HCT116 (cell line): Measurements from ENCODE around the gene UMPS. TPM values are rescaled to one million over a fixed set of nuclear protein-coding genes. Genes with fewer than 3 reads are reported as not detected.

Source experiments
- ATAC-seq: fragments of 200-7000 bp; cut with Tn5 transposase; 2 replicates; pipeline ENCODE4 v1.9.1; 2020; ENCODE audit warnings: mild to moderate bottlenecking, moderate library complexity
- BruUV-seq: library from RNA; stranded (reverse); fragments of 400-500 nt; replicated peaks from 2 replicates; lab custom pipeline; 2021; lab: Mats Ljungman, UMichigan
- CTCF ChIA-PET: fragments of 300-600 bp; sonication (Branson Sonifier 250); formaldehyde crosslinking; loops from one replicate; lab custom pipeline; 2021; ENCODE audit warnings: antibody characterized with exemption; lab: Charles Lee
- POLR2A ChIA-PET: fragments of 300-600, 350-600 bp; sonication (Branson Sonifier 250); formaldehyde crosslinking; loops from one replicate; lab custom pipeline; 2021; ENCODE audit warnings: antibody characterized with exemption; lab: Charles Lee
- RAD21 ChIA-PET, 2 experiments: fragments of 300-600 bp; sonication (Branson Sonifier 250); formaldehyde crosslinking; loops; one replicate each; lab custom pipeline; 2023; ENCODE audit warnings: low total read pairs in 2 of 2; ENCODE audit not compliant: uncharacterized antibody in 2 of 2, unreplicated experiment in 2 of 2, low non-redundant PET in 1 of 2; lab: Charles Lee
- DNase-seq: peaks from one replicate; pipeline ENCODE4 v3.0.0-alpha.2; 2010; ENCODE audit warnings: low read depth, low spot score
- H2AFZ ChIP-seq: fragments of 200-600 bp; shearing (Covaris generic), sonication (generic); 2 replicates; pipeline ENCODE4 v1.6.1; 2017; ENCODE audit warnings: low read depth, mixed run types, mixed read lengths, antibody characterized with exemption, low read length; ENCODE audit not compliant: poor library complexity, severe bottlenecking
- H3K27ac ChIP-seq: 2 replicates; pipeline ENCODE4 v1.5.1; 2012; ENCODE audit warnings: low read depth, low read length
- H3K27me3 ChIP-seq: fragments of 200-600 bp; sonication (generic); 2 replicates; pipeline ENCODE4 v1.6.1; 2016; ENCODE audit warnings: mixed run types, low read length, mixed read lengths; ENCODE audit not compliant: insufficient read depth
- H3K36me3 ChIP-seq, 2 experiments: fragments of 200-500 bp in 1 of 2; fragments of 200-600 bp in 1 of 2; sonication (Bioruptor generic) in 1 of 2; sonication (generic) in 1 of 2; 2 replicates each; pipeline versions ENCODE4 v1.5.1 to v1.6.1; 2014 to 2016; ENCODE audit warnings: low read length in 2 of 2, inconsistent platforms in 1 of 2, mixed read lengths in 1 of 2, mixed run types in 1 of 2; ENCODE audit not compliant: insufficient read depth in 2 of 2, control insufficient read depth in 1 of 2
- H3K4me1 ChIP-seq, 2 experiments: fragments of 200-600 bp in 1 of 2; sonication (generic) in 1 of 2; 2 replicates each; pipeline versions ENCODE4 v1.5.1 to v1.6.1; 2012 to 2017; ENCODE audit warnings: low read length in 2 of 2, inconsistent platforms in 1 of 2, mild to moderate bottlenecking in 1 of 2, mixed read lengths in 1 of 2, mixed run types in 1 of 2, moderate library complexity in 1 of 2; ENCODE audit not compliant: insufficient read depth in 2 of 2, control insufficient read depth in 1 of 2
- H3K4me2 ChIP-seq: fragments of 200-600 bp; sonication (generic); 2 replicates; pipeline ENCODE4 v1.6.1; 2017; ENCODE audit warnings: mixed run types, low read length, mixed read lengths
- H3K4me3 ChIP-seq, 2 experiments: fragments of 200-600 bp in 1 of 2; sonication (generic) in 1 of 2; replicated peaks in 1 of 2; 2 replicates each; pipeline ENCODE4 v1.5.1; 2011 to 2016; ENCODE audit warnings: low read length in 2 of 2, control low read depth in 1 of 2, low read depth in 1 of 2, mild to moderate bottlenecking in 1 of 2, mixed read lengths in 1 of 2, mixed run types in 1 of 2
- H3K79me2 ChIP-seq: fragments of 200-600 bp; sonication (generic); 2 replicates; pipeline ENCODE4 v1.6.1; 2017; ENCODE audit warnings: mild to moderate bottlenecking, mixed run types, low read length, moderate library complexity, mixed read lengths; ENCODE audit not compliant: insufficient read depth
- H3K9ac ChIP-seq: fragments of 200-600 bp; sonication (generic); 2 replicates; pipeline ENCODE4 v1.6.1; 2016; ENCODE audit warnings: low read length, mixed read lengths
- H3K9me2 ChIP-seq: fragments of 200-600 bp; sonication (generic), shearing (Covaris generic); 2 replicates; pipeline ENCODE4 v1.6.1; 2017; ENCODE audit warnings: mixed run types, mild to moderate bottlenecking, moderate library complexity; ENCODE audit not compliant: insufficient read depth
- H3K9me3 ChIP-seq, 2 experiments: fragments of 200-500 bp in 1 of 2; fragments of 200-600 bp in 1 of 2; sonication (Bioruptor generic) in 1 of 2; sonication (generic) in 1 of 2; 2 replicates each; pipeline ENCODE4 v1.6.1; 2014 to 2017; ENCODE audit warnings: low read length in 2 of 2, mixed read lengths in 2 of 2, inconsistent platforms in 1 of 2, low read depth in 1 of 2, mild to moderate bottlenecking in 1 of 2, mixed run types in 1 of 2, moderate library complexity in 1 of 2; ENCODE audit not compliant: control insufficient read depth in 1 of 2, insufficient read depth in 1 of 2
- H4K20me1 ChIP-seq: fragments of 200-600 bp; sonication (generic), shearing (Covaris generic); 2 replicates; pipeline ENCODE4 v1.6.1; 2017; ENCODE audit warnings: mixed run types, mild to moderate bottlenecking, moderate library complexity; ENCODE audit not compliant: insufficient read depth
- CEBPB ChIP-seq: IDR thresholded peaks from 2 replicates; pipeline ENCODE4 v1.6.1; 2012; ENCODE audit warnings: low read depth
- ELF1 ChIP-seq: IDR thresholded peaks from 2 replicates; pipeline ENCODE4 v1.6.1; 2012; ENCODE audit warnings: low read depth, borderline replicate concordance
- JUND ChIP-seq: IDR thresholded peaks from 2 replicates; pipeline ENCODE4 v1.6.1; 2012
- RAD21 ChIP-seq: IDR thresholded peaks from 2 replicates; pipeline ENCODE4 v1.6.1; 2012; ENCODE audit warnings: low read depth, mild to moderate bottlenecking
- SIN3A ChIP-seq: IDR thresholded peaks from 2 replicates; pipeline ENCODE4 v1.6.1; 2012; ENCODE audit warnings: low read depth
- TCF7L2 ChIP-seq: IDR thresholded peaks from 2 replicates; pipeline ENCODE4 v1.7.0; 2011; ENCODE audit warnings: borderline replicate concordance, inconsistent platforms; ENCODE audit not compliant: insufficient read depth, insufficient read length; ENCODE audit errors: extremely low read depth
- ZBTB33 ChIP-seq: IDR thresholded peaks from 2 replicates; pipeline ENCODE4 v1.6.1; 2011; ENCODE audit warnings: mild to moderate bottlenecking, low read length, moderate library complexity; ENCODE audit not compliant: insufficient replicate concordance; ENCODE audit errors: extremely low read depth
- ZNF274 ChIP-seq: fragments of 200-500 bp; sonication (Bioruptor generic); IDR thresholded peaks from 2 replicates; pipeline ENCODE4 v1.6.1; 2014; ENCODE audit warnings: mild to moderate bottlenecking, low read depth, low read length, inconsistent platforms
- intact Hi-C: fragments of 100-400 bp; cut with micrococcal nuclease; formaldehyde crosslinking; loops from 2 replicates; pipeline ENCODE4 v1.10.0; 2022
- total RNA-seq: library from RNA; stranded (reverse); gene quantifications from one replicate; pipeline ENCODE4 v1.2.1, GENCODE V29; 2021; ENCODE audit not compliant: unreplicated experiment
- TF ChIP-seq, protein P1 (sequence below): IDR thresholded peaks from 2 replicates; pipeline ENCODE4 v1.6.1; 2012

The UMPS gene
- total RNA-seq, 1 experiment from 2014 or later, result 41.3 TPM

DNA sequence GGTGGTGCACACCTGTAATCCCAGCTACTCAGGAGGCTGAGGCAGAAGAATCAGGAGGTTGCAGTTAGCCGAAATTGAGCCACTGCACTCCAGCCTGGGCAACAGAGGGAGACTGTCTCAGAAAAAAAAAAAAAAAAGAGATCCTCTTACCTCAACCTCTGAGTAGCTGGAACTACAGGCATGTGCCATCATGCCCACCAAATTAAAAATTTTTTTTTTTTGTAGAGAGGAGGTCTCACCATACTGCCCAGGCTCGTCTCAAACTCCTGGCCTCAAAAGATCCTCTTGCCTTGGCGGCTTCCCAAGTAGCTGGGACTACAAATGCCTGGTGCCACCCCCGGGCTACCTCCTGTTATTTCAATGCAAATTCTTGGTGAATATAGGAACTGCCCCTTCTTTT is 1.5 kb downstream of the UMPS start:
- intact Hi-C loops, result no loop called here
- Histone ChIP-seq H4K20me1 (peaks cover 3% of the 10 kb centered on the region; the same call in 1 of the 2 replicates), H3K27me3 (no peaks in the 10 kb centered on the region), H3K27ac (no peak overlapping the region), H3K9me3 (no peaks in the 10 kb centered on the region), H3K4me1 (peaks cover 0 to 12% of the 10 kb centered on the region in 2 experiments; a peak in 1 of 4 replicates), H3K9me2 (no peaks in the 10 kb centered on the region), H3K4me2 (peak overlapping the region; percentile 70), H3K36me3 (peaks cover 7 to 14% of the 10 kb centered on the region in 2 experiments; a peak in 3 of 4 replicates), H3K79me2 (peaks cover 65% of the 10 kb centered on the region), H2AFZ (no peak overlapping the region), H3K4me3 (peak overlapping the region; percentile 90 to 99; a peak in 3 of 4 replicates), H3K9ac (0 out of 2 replicates have a peak overlapping the region, but pooled peaks have one; percentile 98)
- POLR2A ChIA-PET, result no interaction called here
- ATAC-seq, result no peak
- TF ChIP-seq TCF7L2 (no peak), CEBPB (no peak), ELF1 (no peak), ZBTB33 (no peak)
- TF ChIP-seq, protein P1, sequence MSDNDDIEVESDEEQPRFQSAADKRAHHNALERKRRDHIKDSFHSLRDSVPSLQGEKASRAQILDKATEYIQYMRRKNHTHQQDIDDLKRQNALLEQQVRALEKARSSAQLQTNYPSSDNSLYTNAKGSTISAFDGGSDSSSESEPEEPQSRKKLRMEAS, result no peak
- CTCF ChIA-PET, result interaction anchor here (1.4 kb wide), 1 partner anchor 170 kb away, joined by 3 read pairs; no protein-coding TSS in a partner anchor
- DNase-seq, result no peak
- RAD21 ChIA-PET, result no interaction called here
- BruUV-seq, result no TSS peak

DNA sequence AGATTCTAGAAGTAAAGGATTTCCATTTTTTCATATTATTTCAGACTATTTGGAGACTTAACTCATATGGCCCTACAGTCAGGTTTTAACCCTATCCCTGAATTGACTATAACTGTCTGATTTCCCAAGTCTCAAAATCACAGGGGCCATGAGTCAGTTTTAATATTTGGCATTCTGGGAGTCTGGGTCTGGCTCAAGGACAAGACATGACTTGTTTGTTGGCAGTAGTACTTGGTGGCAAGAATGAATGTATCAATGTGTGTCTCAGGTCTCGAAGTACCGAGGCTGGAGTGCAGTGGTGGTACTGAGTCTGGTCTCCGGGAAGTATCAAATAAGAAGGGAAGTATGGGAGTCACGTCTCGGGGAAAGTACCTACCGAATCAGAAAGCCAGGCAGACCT is 10.8 kb downstream of the UMPS start:
- CTCF ChIA-PET, result no interaction called here
- Histone ChIP-seq H3K9ac (no peak overlapping the region), H3K4me2 (no peak overlapping the region), H3K4me3 (no peak overlapping the region), H4K20me1 (peaks cover 6% of the 10 kb centered on the region), H3K9me3 (no peaks in the 10 kb centered on the region), H3K27ac (no peak overlapping the region), H3K9me2 (no peaks in the 10 kb centered on the region), H3K79me2 (peaks cover 53% of the 10 kb centered on the region), H3K27me3 (no peaks in the 10 kb centered on the region), H2AFZ (no peak overlapping the region)
- DNase-seq (no peak), ATAC-seq (no peak)
- RAD21 ChIA-PET, result no interaction called here
- BruUV-seq, result no TSS peak
- POLR2A ChIA-PET, result no interaction called here
- TF ChIP-seq ZNF274 (no peak), JUND (no peak), ZBTB33 (no peak), SIN3A (no peak), RAD21 (no peak)
- TF ChIP-seq, protein P1, result no peak
- TF ChIP-seq, all 23 proteins: peak for 0
- Histone ChIP-seq H3K4me1 (no peaks in the 10 kb centered on the region), H3K36me3 (peaks cover 57 to 77% of the 10 kb centered on the region in 2 experiments)
- intact Hi-C loops, result no loop called here
